ENCODE results near the gene NAGLU. TPM values are rescaled to one million over a fixed set of nuclear protein-coding genes. Genes with fewer than 3 reads are reported as not detected.

Gene NAGLU
- polyA plus RNA-seq (ENCODE audit: insufficient read length in 10 of 10) = 10 to 100 TPM; 15.2 to 21.4 (median 17.5) TPM
- long read RNA-seq, donor 1, partial matches to known transcripts = 0 of 2 reads
- long read RNA-seq, donor 1, other reads (novel, unspliced or antisense) = 0 of 2 reads
- long read RNA-seq, donor 2, partial matches to known transcripts = 0 of 4 reads
- long read RNA-seq, donor 2, other reads (novel, unspliced or antisense) = 0 of 4 reads
- long read RNA-seq, donor 3 = 0 reads
- long read RNA-seq, donor 4, partial matches to known transcripts = 0 of 4 reads
- long read RNA-seq, donor 4, other reads (novel, unspliced or antisense) = 0 of 4 reads
- long read RNA-seq, donor 5, partial matches to known transcripts = 0 of 3 reads
- long read RNA-seq, donor 5, other reads (novel, unspliced or antisense) = 0 of 3 reads
- long read RNA-seq, donor 6, partial matches to known transcripts = 0 of 5 reads
- long read RNA-seq, donor 6, other reads (novel, unspliced or antisense) = 0 of 5 reads
- long read RNA-seq, donor 7, partial matches to known transcripts = 0 of 3 reads
- long read RNA-seq, donor 7, other reads (novel, unspliced or antisense) = 0 of 3 reads
- long read RNA-seq, donor 8, partial matches to known transcripts = 0 of 5 reads
- long read RNA-seq, donor 8, other reads (novel, unspliced or antisense) = 0 of 5 reads
- long read RNA-seq, donor 9, partial matches to known transcripts = 0 of 1 reads
- long read RNA-seq, donor 9, other reads (novel, unspliced or antisense) = 0 of 1 reads

DNA sequence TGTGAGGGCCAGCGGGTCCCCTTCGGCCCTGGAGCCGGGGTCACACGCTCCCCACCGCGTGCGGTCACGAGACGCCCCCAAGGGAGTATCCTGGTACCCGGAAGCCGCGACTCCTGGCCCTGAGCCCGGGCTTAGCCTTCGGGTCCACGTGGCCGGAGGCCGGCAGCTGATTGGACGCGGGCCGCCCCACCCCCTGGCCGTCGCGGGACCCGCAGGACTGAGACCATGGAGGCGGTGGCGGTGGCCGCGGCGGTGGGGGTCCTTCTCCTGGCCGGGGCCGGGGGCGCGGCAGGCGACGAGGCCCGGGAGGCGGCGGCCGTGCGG is at the start of gene NAGLU:
TSS of gene NAGLU (plus strand) at position 194 of the 324 bp plus-strand sequence. CDS start at position 226, 32 bp downstream.
- peak; percentile 93 to 97 (median 96) for DNase-seq

DNA sequence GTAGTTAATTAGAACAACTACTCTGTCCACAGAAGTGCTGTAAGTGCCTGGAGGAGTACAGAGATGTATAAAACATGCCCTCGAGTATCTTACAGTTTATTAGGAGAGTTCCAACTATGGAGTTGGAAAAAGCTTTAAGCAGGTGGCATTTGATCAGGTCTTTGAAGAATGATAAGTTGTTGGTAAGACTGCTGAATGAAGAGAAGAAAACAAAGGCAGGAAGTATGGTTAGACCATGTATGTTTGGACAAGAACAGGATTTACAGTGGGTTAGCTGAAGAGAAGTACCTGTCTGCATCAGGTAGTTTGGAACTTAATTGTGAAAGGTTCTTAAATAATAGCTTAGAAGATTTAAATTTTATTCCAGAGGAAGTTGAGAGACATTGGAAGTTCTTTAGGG is 48.0 kb upstream of the NAGLU start:
- no peak for DNase-seq

DNA sequence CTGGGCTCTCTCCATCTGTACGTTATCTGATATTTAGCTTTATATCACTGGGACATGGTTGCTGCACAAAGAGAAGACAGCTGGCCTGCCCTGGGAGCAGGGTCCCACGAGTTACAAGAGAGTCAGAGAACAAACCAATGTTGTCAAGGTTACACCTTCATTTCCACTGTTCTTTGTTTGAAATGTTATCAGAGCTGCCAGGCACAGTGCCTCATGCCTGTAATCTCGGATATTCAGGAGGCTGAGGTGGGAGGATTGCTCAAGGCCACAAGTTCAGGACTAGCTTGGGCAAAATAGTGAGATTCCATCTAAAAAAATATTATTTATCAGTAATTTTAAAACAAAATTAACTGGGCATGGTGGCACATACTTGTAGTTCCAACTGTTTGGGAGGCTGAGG is 42.7 kb upstream of the NAGLU start:
- no peak for DNase-seq

- no peak for DNase-seq
These were observed 41.4 kb upstream of the NAGLU start for GRCh38 chr17:42494673-42495072.

DNA sequence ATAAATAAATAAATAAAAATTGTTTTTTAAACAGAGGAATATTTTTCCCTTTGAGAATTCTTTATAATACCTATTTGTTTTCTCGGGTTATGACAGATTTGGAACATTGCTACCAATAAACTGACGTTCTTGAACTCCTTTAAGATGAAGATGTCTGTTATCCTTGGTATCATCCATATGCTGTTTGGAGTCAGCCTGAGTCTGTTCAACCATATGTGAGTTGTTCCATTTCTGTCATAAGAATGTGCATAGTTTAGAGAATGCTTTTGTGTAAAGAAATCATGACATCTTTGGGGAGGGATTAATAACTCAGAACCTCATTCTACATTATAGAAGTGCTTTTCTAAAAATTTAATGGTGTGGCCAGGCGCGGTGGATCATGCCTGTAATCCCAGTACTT is 37.2 kb upstream of the NAGLU start:
- DNase-seq = no peak

DNA sequence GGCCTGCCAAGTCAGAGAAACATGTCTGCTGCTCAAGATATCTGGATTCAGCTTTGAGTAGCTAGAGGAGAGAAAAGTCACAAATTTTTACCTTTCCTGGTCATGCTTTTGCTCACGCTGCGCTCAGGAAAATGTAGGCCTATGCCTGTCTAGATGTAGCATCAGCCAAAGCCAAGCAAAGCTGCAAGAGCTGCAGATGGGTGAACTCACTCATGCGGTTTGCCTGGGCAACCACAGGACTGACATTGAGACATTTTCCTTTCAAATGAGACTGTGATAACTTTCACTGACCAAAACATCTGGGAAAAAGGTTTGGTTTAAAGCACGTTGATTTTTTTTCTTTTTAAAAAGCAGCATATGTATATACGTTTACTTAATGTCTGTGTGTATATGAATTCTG is 34.0 kb upstream of the NAGLU start:
- DNase-seq = no peak

DNA sequence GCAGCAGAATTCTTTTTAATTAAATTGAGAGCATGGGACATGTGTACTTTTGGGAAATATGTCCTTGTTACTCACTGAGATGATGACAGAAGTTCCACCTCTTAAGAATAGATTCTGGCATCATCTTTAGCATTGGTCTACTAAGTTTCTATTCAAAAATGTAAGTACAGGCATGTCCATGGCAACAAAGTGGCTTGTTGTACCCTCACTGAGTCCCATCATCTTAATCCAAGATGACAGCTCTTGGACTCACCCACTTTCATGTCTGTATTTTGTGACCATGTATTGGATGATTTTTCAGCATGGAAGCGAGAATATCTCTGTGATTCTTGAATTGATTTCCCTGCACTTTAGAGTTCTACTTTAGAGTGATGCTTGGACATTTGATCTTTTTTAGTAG is 33.1 kb upstream of the NAGLU start:
- DNase-seq = no peak

DNA sequence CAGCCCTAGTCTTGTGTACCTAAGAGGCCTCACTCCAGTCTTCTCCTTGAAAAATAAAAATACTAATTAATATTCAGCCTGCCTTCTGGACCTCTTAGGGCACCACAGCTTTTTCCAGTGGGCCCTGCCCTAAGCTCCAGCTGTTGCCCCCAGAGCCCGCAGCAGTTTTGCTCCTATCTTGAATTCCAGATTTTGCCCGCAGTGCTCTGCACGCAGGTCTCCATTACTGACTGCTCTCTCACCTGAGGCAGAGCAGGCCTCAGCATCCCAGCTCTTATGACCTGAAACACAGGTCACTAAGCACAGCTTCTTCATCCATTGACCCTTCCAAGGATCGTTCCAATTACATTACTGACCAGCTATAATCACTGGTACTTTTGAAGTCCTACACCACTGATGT is 28.4 kb upstream of the NAGLU start:
- no peak for DNase-seq

DNA sequence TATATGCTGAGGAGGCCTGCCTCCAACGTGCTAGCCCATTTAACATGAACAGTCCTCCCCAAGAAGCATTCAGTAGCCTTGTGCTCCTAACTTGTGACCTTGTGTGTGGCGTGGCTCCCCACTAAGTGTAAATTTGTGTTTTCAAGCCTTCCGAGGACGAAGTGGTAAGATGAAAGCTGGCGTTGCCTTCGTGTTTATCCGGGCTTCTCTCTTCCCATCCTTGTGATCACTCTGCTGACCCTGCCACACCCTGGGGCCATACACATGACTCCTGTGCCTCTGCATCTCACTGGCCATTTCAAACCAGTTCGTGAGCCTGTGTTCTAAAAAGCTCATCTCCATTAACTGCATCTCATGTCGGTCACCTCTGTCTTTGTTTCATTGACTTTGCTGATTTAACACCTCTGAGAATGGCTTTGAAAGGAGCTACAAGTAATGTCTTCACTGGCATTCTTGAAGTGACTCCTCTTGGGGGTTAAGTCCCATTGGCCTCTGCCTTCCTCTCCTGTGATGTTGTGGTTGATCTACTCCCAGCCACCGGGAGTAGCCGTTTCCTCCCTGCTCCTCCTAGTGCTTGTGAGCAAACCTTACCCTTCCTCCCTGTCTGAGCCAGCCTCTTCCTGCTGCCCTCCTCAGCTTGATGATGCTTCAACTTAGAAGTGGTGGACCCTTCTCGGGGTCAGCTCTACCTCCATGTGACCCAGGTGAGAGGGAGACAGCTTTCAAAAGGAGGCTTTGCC is 27.4 kb upstream of the NAGLU start:
- DNase-seq = no peak

GRCh38 chr17:42509409-42509808 is 26.6 kb upstream of the NAGLU start:
- no peak for DNase-seq

GRCh38 chr17:42509841-42510240 is 26.2 kb upstream of the NAGLU start:
- DNase-seq = no peak

- DNase-seq = no peak
These were observed 23.8 kb upstream of the NAGLU start for GRCh38 chr17:42512246-42512645.

- DNase-seq = no peak
These were observed 23.2 kb upstream of the NAGLU start for GRCh38 chr17:42512733-42513251.

DNA sequence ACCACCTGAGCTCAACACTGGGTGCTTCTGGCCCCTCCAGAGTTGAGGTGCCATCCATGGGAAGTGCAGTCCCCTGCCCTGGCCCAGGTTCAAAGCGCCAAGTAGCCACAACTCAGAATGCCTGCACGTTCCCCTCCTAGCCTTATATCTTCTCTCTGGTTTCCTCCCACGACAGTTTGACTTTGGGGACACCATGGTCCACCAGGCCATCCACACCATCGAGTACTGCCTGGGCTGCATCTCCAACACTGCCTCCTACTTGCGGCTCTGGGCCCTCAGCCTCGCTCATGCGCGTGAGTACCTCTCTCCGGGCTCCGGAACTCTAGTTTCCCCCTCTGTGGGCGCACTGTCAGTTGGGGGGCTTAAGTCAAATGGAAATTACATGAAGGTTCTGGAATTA is 22.4 kb upstream of the NAGLU start:
- DNase-seq = no peak

GRCh38 chr17:42514279-42514678 is 21.8 kb upstream of the NAGLU start:
- no peak for DNase-seq

DNA sequence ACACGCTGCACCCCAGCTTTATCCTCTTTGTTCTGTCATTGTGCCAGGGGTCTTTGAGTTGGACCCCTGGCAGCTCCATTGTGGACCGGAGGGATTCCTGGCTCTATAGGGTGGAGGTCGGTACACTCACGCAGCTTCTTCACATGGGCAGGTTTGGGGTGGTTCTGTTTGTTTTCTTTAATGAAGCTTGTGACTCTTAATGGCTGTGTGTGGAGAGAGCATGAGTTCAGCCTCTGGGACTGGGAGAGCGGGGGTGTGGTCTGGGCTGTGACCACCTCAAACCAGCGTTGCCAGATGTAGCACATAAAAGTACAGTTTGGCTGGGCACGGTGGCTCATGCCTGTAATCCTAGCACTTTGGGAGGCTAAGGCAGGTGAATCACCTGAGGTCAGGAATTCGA is 21.2 kb upstream of the NAGLU start:
- no peak for DNase-seq

DNA sequence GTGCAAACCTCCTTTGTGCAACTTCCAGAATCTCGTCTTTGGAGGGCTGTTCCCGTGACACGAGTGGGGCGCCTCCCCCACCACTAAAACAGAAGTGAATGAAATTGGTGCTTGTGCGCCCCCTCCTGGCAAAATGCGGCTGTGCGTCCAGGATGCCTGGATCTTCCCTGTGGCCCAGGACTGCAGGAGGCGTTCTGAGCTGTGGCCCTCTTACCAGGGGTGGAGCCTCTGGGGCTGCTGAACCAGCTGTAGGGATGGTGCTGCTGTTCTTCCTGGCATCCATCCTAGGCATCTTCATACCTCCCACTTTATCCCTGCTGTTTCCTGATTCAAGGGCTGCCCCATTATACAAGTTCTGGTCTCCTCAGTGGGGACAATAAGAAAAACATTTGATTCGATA is 18.5 kb upstream of the NAGLU start:
- peak; percentile 77 to 90 (median 80) for DNase-seq

- DNase-seq = peak; percentile 79 to 94 (median 88)
These were observed 17.8 kb upstream of the NAGLU start for GRCh38 chr17:42518046-42518754.

DNA sequence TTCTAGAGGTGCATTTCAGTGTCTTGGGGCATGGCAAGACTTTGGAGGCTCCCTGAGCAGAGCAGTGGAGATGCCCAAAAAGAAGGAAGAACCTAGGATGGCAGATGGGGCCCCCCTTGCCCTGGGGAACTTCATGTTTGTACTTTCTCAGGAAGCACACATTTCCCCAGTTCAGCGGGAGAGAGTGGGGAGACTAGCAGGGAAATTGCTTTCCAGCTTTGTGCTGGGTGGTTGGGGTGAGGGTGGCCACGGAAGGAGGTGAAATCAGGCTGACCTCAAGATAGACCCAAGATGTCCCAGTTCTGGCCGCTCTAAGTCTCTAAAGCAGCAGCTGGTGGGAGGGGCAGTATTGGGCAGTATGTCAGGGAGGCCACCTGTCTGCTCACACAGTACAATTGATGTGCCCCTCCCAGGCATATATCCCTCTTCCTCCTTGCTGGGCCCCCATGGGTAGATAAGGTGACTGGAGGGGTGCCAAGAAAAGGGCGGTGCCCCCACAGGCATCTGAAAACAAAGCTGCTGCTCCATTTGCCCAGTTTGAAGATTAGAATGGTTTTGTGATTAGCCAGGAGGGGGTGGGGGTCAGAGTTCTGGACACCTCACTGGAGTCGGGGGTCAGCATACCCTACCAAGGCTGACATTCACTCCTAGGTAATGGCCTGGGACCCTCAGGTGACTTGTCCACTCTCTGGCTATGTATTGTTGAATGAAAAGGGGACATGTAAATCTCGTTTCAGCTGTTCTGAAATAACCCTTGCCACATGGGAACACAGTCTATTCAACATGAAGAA is 17.1 kb upstream of the NAGLU start:
- DNase-seq = peak; percentile 52 to 75 (median 52)

GRCh38 chr17:42519546-42520491 is 16.2 kb upstream of the NAGLU start:
- peak; percentile 93 to 99 (median 96) for DNase-seq
